Sciatic nerve (tissue), 2 donors: ENCODE data around the gene AGFG2. TPM values are rescaled to one million over a fixed set of nuclear protein-coding genes. Genes with fewer than 3 reads are reported as not detected.
A peak's percentile ranks its signal among the peaks of the same experiment; 100 is the strongest.

Experiments
- ATAC-seq: fragments of 200-7000 bp; cut with Tn5 transposase; one replicate; pipeline ENCODE4 v1.9.1; 2020; ENCODE audit warnings: mild to moderate bottlenecking, moderate library complexity
- DNase-seq: peaks from one replicate; pipeline ENCODE4 v3.0.0-alpha.2; 2020; ENCODE audit warnings: low spot score
- intact Hi-C: fragments of 100-400 bp; cut with DNase I; formaldehyde crosslinking; loops from one replicate; pipeline ENCODE4 v1.14.2; 2022
- total RNA-seq: library from RNA; stranded (reverse); fragmentation: NEBNext Ultra II Directional; extraction: Animal tissue kit (Norgen Biotek cat#: 25700); gene quantifications from one replicate; pipeline ENCODE4 v1.2.1, GENCODE V29; 2021
- donor health status: DM: no; HTN: no; CAD: no.
- donor health status: DM: no; HTN: no; CAD: no.

The AGFG2 gene
- total RNA-seq, 1 donor from 2014 or later, result 30.6 TPM

GRCh38 chr7:100577507-100577906, 38.5 kb downstream of the AGFG2 start:
- intact Hi-C loops, result no loop called here
- ATAC-seq, result no peak
- no peak for DNase-seq

GRCh38 chr7:100578246-100579183, 39.5 kb downstream of the AGFG2 start:
- ATAC-seq (no peak), DNase-seq (no peak)
- intact Hi-C loops, result no loop called here

GRCh38 chr7:100580466-100581283, 41.7 kb downstream of the AGFG2 start:
- intact Hi-C loops, result no loop called here

GRCh38 chr7:100582041-100582579, 43.1 kb downstream of the AGFG2 start:
- DNase-seq (no peak), ATAC-seq (no peak)
- intact Hi-C loops, result no loop called here

More at GRCh38 chr7:100580466-100581283, 41.7 kb downstream of the AGFG2 start:
- no peak for DNase-seq
- no peak for ATAC-seq

GRCh38 chr7:100582650-100583049, 43.6 kb downstream of the AGFG2 start:
- intact Hi-C loops, result no loop called here
- ATAC-seq (no peak), DNase-seq (no peak)

- DNase-seq, result peak; percentile 80
- intact Hi-C loops, result no loop called here
- ATAC-seq, result peak; percentile 9
These were observed 44.4 kb downstream of the AGFG2 start for GRCh38 chr7:100583132-100584053.

- ATAC-seq, result no peak
- intact Hi-C loops, result no loop called here
- DNase-seq, result no peak
These were observed 45.2 kb downstream of the AGFG2 start for GRCh38 chr7:100584054-100584682.

- intact Hi-C loops, result no loop called here
- DNase-seq (no peak), ATAC-seq (no peak)
These were observed 45.9 kb downstream of the AGFG2 start for GRCh38 chr7:100584683-100585510.

GRCh38 chr7:100585511-100586265, 46.7 kb downstream of the AGFG2 start, which contains the start of gene LRCH4:
Gene LRCH4 (minus strand): TSS chr7:100586129. CDS start chr7:100586100, 29 bp downstream.
- intact Hi-C loops, result no loop called here
- ATAC-seq, result no peak

GRCh38 chr7:100586266-100587025, 47.4 kb downstream of the AGFG2 start, which contains the start of gene FBXO24:
Gene FBXO24 (plus strand): TSS chr7:100586328. CDS start chr7:100586626, 298 bp downstream.
- intact Hi-C loops, result no loop called here

More at GRCh38 chr7:100585511-100586265, 46.7 kb downstream of the AGFG2 start, which contains the start of gene LRCH4:
- no peak for DNase-seq

GRCh38 chr7:100588438-100588837, 49.4 kb downstream of the AGFG2 start:
- DNase-seq (no peak), ATAC-seq (no peak)
- intact Hi-C loops, result no loop called here

More at GRCh38 chr7:100586266-100587025, 47.4 kb downstream of the AGFG2 start, which contains the start of gene FBXO24:
- DNase-seq (peak; percentile 99), ATAC-seq (peak; percentile 95)

GRCh38 chr7:100589341-100589947, 50.4 kb downstream of the AGFG2 start:
- DNase-seq (no peak), ATAC-seq (no peak)
- intact Hi-C loops, result no loop called here

GRCh38 chr7:100590077-100590737, 51.2 kb downstream of the AGFG2 start:
- DNase-seq (no peak), ATAC-seq (no peak)
- intact Hi-C loops, result no loop called here

GRCh38 chr7:100591596-100591995, 52.6 kb downstream of the AGFG2 start:
- no peak for ATAC-seq

GRCh38 chr7:100595188-100595587, 56.2 kb downstream of the AGFG2 start:
- intact Hi-C loops, result no loop called here
- ATAC-seq, result no peak
- no peak for DNase-seq

More at GRCh38 chr7:100591596-100591995, 52.6 kb downstream of the AGFG2 start:
- intact Hi-C loops, result no loop called here
- no peak for DNase-seq
